HuH-7 (cell line): ENCODE measurements around the gene BRSK1.
"Not testable (repeated sequence)": the region's sequence is repeated elsewhere in the genome, so short reads cannot be mapped to it uniquely, and the experiment has no call there.

Source experiments
- DNase-seq: peaks from one replicate; pipeline ENCODE4 v3.0.0; 2011; ENCODE audit warnings: low spot score

Gene BRSK1

DNA sequence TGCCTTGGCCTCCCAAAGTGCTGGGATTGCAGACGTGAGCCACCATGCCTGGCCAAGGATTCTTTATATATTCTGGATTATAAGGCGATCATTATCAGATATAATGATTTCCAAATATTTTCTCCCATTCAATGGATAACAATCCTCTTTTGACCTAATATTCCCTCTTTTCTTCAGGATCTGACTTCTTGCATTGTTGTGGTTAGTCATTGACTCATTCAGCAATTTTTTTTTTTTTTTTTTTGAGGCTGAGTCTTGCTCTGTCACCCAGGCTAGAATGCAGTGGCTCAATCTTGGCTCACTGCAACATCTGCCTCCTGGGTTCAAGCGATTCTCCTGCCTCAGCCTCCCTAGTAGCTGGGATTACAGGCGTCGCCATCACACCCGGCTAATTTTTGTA, 46.0 kb downstream of the BRSK1 start:
- DNase-seq: not testable (repeated sequence)

GRCh38 chr19:55333870-55334269, 50.1 kb downstream of the BRSK1 start:
- peak; percentile 71 for DNase-seq

DNA sequence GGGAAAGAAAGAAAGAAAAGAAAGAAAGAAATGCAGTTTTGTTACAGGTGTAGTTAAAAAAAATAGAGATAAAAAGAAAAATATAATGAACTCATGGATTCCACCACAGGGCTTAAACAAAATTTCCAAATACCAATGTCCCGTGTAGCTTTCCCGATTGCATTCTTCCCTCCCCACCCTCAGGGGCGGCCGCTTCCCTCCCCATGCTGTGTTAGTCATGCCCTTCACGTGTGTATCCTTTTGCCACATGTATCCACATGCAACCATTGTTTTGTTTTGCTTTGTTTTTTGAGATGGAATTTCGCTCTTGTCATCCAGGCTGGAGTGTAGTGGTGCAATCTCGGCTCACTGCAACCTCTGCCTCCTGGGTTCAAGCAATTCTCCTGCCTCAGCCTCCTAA, 52.3 kb downstream of the BRSK1 start:
- no peak for DNase-seq

- DNase-seq: peak; percentile 98
Measured at GRCh38 chr19:55339105-55339888, 55.5 kb downstream of the BRSK1 start, which contains the start of gene KMT5C. TSS of gene KMT5C (plus strand) at chr19:55339876. CDS start at chr19:55341937, 2,061 bp downstream.

DNA sequence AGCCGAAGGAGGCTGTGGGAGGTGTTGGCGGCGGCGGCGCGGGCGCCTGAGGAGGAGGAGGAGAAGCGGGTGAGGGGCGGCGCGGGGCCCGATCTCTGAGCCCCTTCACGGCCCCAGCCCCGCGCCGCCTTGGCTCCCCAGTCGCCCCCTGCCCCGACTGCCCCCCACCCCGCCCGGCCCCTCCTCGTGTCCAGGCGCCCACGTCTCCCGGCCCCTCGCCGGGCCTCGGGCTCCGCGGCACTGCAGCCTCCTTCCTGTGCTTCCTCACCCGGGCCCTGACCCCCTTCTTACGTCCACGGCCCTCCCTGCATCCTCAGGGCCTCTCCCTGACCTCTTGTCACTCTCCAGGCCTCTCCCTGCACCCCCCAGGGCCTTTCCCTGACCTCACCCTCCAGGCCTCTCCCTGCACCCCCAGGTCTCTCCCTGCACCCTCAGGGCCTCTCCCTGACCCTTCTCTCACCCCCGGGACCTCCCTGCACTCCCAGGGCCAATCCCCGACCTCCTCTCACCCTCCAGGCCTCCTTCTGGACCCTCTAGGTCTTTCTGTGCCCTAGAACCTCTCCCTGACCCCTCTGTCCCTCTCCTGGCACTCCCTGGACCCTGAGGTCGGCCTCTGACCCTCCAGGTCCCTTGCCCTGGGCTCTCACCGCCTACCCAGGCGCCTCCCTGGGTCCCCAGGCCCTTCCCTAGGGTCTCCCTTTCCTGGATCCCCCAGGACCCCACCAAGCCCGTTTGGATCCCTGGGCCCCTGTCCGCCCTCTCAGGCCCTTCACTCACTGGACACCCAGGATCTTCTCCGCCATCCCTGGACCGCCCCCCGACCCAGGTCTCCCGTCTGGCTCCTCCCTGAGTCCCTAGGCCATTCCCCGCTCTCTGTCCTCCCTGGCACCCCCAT, 56.3 kb downstream of the BRSK1 start:
- DNase-seq: no peak

DNA sequence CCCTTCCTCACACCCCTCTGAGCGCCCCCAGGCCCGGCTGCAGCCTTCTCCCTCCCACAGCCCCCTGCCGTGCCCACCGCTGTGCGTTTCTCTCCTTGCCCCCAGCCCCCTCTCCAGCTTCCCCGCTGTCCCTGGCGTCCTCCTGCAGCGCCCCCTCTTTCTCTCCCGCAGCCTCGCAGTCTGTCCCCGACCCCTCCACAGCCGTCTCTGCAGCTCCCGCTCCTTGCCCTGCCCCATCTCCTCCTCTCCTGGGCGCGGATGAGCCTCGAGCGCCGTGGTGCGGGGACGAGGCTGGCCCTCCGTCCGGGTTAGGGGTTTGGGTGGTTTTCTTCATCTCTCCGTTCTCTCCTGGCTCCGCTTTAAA, 57.0 kb downstream of the BRSK1 start:
- DNase-seq: no peak

- DNase-seq: peak; percentile 96
Measured at GRCh38 chr19:55341171-55341588, 57.4 kb downstream of the BRSK1 start.

DNA sequence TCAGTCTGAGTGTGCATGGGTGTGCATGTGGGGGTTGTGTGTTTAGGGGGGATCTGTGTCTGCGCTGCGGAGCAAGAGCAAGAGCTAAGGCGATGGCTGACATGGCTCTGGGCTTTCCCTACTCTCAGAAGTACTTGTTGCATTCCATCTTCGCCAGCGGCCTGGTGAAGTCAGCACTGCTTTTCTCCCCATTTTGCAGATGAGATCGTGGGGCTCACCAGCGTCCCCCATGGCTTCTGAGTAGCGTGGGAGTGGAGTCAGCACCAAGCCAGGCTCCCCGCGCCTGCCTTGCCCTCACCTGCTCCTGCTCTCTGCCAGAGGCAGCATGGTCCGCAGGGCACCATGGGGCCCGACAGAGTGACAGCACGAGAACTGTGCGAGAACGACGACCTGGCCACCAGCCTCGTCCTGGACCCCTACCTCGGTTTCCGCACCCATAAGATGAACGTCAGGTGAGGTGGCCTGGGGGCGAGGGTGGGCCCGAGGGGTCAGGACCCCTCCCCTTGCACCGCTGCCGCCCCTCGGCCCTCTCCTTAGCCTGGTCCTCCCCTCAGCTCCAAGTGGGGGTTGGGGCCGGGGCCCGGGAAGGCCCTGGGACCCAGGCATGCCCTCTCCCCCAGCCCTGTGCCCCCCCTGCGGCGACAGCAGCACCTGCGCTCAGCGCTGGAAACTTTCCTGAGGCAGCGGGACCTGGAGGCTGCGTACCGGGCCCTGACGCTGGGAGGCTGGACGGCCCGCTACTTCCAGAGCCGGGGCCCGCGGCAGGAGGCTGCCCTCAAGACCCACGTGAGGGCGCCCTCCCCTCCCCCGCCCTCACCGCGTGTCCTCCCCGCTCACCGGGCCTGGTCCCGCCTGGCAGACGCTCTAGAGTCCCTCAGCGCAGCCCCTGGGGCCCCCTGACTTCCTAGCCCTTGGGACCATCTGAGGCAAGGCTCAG, 58.1 kb downstream of the BRSK1 start:
- DNase-seq: no peak

DNA sequence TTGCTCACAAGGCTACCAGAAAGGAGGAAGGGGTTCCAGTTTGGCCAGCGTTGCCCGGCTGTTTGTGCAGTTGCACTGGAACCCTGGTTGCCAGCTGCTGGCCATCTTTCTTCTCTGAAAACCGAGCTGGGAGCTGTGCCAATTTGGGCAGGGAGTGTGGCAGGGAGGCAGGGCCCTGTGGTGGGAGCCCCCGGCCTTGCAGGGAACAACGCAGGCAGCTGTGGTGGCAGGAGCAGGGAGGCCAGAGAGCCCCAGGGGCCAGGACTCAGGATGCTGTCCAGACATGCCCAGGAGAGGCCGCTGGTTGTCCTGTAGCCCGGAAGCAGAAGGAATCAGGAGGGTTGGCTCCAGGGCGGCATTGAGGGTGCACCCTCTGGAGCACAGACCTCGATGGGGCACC, 60.6 kb downstream of the BRSK1 start:
- DNase-seq: no peak

GRCh38 chr19:55345101-55345817, 61.5 kb downstream of the BRSK1 start:
- no peak for DNase-seq

DNA sequence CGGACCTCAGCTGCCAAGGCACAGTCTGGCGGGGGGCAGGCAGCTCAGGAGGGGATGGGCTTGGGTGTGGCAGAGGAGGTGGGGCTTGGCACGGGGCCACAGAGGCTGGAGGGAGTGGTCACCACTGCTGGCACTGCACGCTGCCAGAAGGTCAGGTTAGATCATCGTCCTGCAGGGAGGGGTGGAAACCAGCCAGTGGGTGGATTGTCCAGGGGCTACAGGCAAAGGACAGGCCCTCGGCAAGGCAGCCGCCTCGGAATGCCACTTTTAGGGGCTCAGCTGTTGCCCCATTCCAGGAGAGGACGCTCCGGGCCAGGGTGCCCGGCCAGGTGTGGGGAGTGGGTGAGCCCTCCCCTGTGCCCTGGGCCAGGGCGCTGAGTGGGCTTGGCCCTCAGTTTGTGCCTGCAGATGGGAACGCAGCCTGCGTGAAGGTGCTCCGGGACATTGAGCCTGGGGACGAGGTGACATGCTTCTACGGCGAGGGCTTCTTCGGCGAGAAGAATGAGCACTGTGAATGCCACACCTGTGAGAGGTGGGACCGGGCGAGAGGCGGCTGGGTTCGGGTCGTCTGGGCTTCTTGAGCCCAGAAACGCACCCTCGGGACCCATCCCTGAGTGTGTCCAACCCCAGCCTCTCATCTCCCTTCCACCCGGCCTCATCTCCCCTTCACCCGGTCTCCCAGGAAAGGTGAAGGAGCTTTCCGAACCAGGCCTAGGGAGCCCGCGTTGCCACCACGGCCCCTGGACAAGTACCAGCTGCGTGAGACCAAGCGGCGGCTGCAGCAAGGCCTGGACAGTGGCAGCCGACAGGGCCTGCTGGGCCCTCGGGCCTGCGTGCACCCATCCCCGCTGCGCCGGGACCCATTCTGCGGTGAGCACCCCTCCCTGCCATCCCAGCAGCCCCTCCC, 62.3 kb downstream of the BRSK1 start:
- DNase-seq: no peak

DNA sequence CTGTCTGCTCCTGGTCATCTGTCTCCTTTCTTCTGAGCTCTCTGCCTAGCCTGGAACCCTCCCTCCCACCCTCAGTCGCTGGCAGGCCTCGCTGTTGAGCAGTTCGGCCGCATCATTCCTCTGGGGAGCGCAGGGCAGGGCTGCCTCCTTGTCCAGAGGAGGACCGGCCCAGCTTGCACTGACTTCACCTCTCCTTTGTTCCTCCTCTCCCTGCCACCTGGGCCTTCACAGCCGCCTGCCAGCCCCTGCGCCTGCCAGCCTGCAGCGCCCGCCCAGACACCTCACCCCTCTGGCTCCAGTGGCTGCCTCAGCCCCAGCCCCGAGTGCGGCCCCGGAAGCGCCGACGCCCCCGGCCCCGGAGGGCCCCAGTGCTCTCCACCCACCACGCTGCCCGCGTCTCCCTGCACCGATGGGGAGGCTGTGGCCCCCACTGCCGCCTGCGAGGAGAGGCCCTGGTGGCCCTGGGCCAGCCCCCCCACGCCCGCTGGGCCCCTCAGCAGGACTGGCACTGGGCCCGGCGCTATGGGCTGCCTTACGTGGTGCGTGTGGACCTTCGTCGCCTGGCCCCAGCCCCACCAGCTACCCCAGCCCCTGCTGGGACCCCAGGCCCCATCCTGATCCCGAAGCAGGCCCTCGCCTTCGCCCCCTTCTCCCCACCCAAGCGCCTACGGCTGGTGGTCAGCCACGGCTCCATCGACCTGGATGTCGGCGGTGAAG, 63.1 kb downstream of the BRSK1 start:
- DNase-seq: no peak

DNA sequence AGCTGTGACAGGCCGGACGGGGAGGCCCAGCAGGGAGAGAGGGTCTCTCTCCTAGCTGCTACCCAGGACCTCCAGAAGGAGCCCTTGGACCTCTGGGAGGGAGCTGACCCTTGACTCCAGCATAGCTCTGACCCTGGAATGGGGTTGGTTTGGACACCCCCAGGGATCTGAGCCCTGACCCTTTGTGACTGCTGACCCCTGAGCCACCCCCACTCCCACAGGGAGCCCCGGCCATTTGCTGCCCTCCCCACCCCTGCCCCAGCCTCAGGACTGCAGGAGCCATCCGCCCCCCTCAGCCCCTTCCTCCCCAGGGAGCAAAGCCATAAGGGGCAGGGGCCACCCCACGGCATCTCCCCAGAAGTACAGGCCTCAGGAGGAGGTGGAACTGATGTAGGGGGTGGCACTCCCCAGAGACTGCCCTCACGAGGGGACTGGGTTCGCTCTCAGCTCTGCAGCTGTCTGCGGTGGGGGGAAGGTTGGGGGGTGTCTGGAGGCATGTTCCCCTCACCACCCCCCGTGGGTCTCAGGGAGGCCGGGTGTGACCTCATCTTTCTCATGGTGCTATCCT, 63.7 kb downstream of the BRSK1 start:
- DNase-seq: no peak

DNA sequence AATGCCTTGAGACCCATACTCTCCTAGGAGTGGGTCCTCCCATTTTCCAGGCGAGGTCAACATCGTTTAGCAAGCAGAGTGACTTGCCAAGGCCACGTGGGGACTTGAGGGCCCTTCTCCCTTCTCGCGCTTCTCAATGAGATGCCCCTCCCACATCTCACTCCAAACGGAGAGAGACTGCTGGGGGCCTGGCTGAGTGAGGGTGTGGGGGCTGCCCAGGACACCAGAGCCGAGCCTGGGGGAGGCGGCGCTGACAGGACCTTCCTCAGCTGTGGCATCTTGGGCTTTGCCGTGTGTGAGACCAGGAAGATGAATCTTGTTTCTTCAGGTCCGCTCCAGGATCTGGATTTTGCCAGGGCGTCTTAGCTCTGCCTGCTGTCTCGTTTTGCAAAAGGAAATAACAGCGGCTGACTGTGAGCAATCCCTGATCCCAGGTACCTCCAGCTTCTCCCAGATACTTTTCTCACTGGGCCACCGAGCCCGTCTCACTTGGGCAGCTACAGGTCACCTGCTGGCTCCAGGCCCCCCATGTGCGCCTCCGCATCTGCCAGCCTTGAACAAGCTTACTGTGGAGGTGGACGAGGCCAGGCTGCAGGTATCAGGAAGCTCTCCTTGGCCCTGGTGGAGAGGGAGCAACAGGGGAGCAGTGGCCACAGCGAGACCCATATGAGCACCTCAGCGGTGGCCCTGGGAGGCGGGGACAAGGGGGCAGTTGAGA, 64.7 kb downstream of the BRSK1 start:
- DNase-seq: no peak

DNA sequence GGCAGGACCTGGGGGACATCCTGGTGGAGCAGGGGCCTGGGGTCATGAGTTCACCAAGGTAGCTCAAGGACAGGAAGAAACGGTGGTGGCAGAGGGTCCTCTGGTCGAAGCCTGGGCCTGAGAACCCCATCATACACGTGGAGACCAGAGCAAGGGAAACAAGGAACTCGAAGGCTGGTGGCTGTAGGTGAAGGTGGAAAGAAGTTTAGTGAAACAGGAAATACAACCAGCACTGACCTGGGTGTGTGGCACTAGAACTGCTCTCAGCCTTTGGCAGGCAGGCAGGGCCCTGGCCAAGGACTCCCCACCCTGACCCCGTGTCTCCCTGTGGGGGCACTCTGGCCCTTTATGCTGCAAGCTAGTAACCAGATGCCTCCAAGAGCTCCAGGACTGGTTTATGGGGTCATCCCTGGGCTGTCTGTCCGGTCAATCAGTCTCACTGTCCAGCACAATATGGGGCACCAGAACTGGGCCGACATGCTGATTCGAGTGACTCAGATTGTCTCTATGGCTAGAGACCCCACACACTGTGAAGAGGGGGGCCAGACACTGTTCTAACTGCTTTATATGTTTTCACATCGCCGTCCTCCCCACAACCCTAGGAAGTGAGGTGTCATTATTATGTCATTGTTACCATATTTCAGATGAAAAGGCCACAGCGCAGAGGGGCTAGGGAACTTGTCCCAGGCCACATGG, 67.0 kb downstream of the BRSK1 start:
- DNase-seq: no peak

DNA sequence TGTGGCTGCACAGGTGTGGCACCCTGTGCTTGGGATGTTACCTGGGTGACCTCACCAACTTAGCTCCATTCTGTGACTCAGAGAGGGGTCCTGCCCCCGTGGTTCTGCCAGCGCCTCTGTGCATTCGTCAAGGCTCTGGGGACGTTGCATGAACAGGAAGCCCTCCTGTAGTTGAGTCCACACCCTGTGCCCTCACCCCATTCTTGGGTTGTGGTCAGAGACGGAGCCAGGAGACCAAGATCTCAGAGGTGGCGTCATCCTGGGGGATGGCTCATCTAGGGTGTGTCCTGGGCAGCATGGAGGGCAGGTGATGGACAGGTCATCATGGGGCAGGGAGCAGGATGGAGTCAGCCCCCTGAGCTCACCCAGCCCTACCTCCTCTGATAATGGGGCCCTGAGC, 68.2 kb downstream of the BRSK1 start:
- no peak for DNase-seq

- DNase-seq: no peak
Measured at GRCh38 chr19:55352549-55353145, 68.8 kb downstream of the BRSK1 start.
